Measurements from ENCODE around the gene DSG1.
"Not testable (repeated sequence)": the region's sequence is repeated elsewhere in the genome, so short reads cannot be mapped to it uniquely, and the experiment has no call there.

The DSG1 gene

GRCh38 chr18:31329787-31330438 is 12.0 kb downstream of the DSG1 start:
- Histone ChIP-seq H3K27ac (ENCODE audit: insufficient read depth, low read length, poor library complexity, severe bottlenecking) (no peak overlapping the region), H3K36me3 (ENCODE audit: control insufficient read depth, insufficient read depth, low read length) (no peaks in the 10 kb centered on the region), H3K4me3 (ENCODE audit: insufficient read depth, low read depth, low read length, poor library complexity, severe bottlenecking) (no peak overlapping the region), H3K9me3 (ENCODE audit: control insufficient read depth, low read length) (no peaks in the 10 kb centered on the region), H3K4me1 (ENCODE audit: control insufficient read depth, insufficient read depth, low read length, poor library complexity, severe bottlenecking) (no peaks in the 10 kb centered on the region), H3K27me3 (replicated peaks; ENCODE audit: control insufficient read depth, insufficient read depth, low read length, poor library complexity, severe bottlenecking) (no peaks in the 10 kb centered on the region)
- no peak for DNase-seq

DNA sequence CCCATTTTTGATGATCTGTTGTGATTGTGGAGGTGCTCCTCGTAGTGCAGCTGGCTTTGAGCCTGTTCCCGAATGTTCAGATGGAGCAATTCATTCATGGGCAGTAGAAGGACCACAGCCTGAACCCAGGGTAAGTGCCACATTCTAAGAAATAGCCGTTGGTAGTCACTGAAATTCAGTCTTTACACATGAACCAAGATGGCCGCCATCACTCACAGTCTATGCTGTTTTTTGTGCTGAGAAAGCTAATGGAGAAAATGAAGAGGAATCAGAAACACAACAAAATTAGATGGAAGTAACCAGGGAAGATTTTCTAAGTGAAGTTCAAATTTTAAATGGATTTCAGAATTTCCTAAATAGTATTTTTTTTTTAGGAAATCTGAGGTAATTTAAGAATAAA is 25.5 kb downstream of the DSG1 start:
- no peak for DNase-seq
- H3K4me1 ChIP-seq (ENCODE audit: control insufficient read depth, insufficient read depth, low read length, poor library complexity, severe bottlenecking) = no peaks in the 10 kb centered on the region
- H3K9me3 ChIP-seq (ENCODE audit: control insufficient read depth, low read length) = no peaks in the 10 kb centered on the region
- H3K4me3 ChIP-seq (ENCODE audit: insufficient read depth, low read depth, low read length, poor library complexity, severe bottlenecking) = no peak overlapping the region
- H3K27ac ChIP-seq (ENCODE audit: insufficient read depth, low read length, poor library complexity, severe bottlenecking) = no peak overlapping the region
- no peaks in the 10 kb centered on the region for H3K36me3 ChIP-seq (ENCODE audit: control insufficient read depth, insufficient read depth, low read length)
- no peaks in the 10 kb centered on the region for H3K27me3 ChIP-seq (replicated peaks; ENCODE audit: control insufficient read depth, insufficient read depth, low read length, poor library complexity, severe bottlenecking)

DNA sequence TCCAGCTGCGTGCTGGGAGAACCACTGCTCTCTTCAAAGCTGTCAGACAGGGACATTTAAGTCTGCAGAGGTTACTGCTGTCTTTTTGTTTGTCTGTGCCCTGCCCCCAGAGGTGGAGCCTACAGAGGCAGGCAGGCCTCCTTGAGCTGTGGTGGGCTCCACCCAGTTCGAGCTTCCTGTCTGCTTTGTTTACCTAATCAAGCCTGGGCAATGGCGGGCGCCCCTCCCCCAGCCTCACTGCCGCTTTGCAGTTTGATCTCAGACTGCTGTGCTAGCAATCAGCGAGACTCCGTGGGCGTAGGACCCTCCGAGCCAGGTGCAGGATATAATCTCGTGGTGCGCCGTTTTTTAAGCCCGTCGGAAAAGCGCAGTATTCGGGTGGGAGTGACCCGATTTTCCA is 35.4 kb downstream of the DSG1 start:
- not testable (repeated sequence) for H3K27me3 ChIP-seq (replicated peaks; ENCODE audit: control insufficient read depth, insufficient read depth, low read length, poor library complexity, severe bottlenecking); H3K9me3 ChIP-seq (ENCODE audit: control insufficient read depth, low read length); H3K36me3 ChIP-seq (ENCODE audit: control insufficient read depth, insufficient read depth, low read length); H3K4me3 ChIP-seq (ENCODE audit: insufficient read depth, low read depth, low read length, poor library complexity, severe bottlenecking); H3K4me1 ChIP-seq (ENCODE audit: control insufficient read depth, insufficient read depth, low read length, poor library complexity, severe bottlenecking); H3K27ac ChIP-seq (ENCODE audit: insufficient read depth, low read length, poor library complexity, severe bottlenecking); DNase-seq

GRCh38 chr18:31354990-31355389 is 37.0 kb downstream of the DSG1 start:
- Histone ChIP-seq H3K36me3 (ENCODE audit: control insufficient read depth, insufficient read depth, low read length) (no peaks in the 10 kb centered on the region), H3K4me3 (ENCODE audit: insufficient read depth, low read depth, low read length, poor library complexity, severe bottlenecking) (no peak overlapping the region), H3K4me1 (ENCODE audit: control insufficient read depth, insufficient read depth, low read length, poor library complexity, severe bottlenecking) (no peaks in the 10 kb centered on the region), H3K27me3 (replicated peaks; ENCODE audit: control insufficient read depth, insufficient read depth, low read length, poor library complexity, severe bottlenecking) (no peaks in the 10 kb centered on the region), H3K27ac (ENCODE audit: insufficient read depth, low read length, poor library complexity, severe bottlenecking) (no peak overlapping the region), H3K9me3 (ENCODE audit: control insufficient read depth, low read length) (no peaks in the 10 kb centered on the region)
- no peak for DNase-seq

DNA sequence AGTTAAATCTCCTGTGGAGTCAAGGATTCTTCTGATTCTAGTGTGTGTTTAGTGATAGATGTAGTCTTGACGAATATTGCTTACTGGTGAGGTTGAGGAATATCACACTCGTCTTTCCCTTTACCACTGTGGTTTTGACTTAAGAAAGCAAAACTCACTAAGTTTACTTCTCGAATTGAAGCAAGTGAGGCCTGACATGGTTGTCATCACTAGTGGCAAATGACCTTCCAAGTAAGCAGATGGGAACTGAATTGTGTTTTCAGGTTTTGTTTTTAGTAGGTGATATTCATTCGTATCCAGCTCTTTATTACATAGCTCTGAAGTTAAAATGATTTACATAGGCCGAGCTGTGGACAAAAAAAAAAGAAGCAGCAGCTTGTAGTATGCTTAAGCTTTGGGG is 38.1 kb downstream of the DSG1 start:
- no peaks in the 10 kb centered on the region for H3K9me3 ChIP-seq (ENCODE audit: control insufficient read depth, low read length)
- DNase-seq = no peak
- H3K27ac ChIP-seq (ENCODE audit: insufficient read depth, low read length, poor library complexity, severe bottlenecking) = no peak overlapping the region
- no peaks in the 10 kb centered on the region for H3K4me1 ChIP-seq (ENCODE audit: control insufficient read depth, insufficient read depth, low read length, poor library complexity, severe bottlenecking)
- no peaks in the 10 kb centered on the region for H3K36me3 ChIP-seq (ENCODE audit: control insufficient read depth, insufficient read depth, low read length)
- H3K4me3 ChIP-seq (ENCODE audit: insufficient read depth, low read depth, low read length, poor library complexity, severe bottlenecking) = no peak overlapping the region
- H3K27me3 ChIP-seq (replicated peaks; ENCODE audit: control insufficient read depth, insufficient read depth, low read length, poor library complexity, severe bottlenecking) = no peaks in the 10 kb centered on the region

DNA sequence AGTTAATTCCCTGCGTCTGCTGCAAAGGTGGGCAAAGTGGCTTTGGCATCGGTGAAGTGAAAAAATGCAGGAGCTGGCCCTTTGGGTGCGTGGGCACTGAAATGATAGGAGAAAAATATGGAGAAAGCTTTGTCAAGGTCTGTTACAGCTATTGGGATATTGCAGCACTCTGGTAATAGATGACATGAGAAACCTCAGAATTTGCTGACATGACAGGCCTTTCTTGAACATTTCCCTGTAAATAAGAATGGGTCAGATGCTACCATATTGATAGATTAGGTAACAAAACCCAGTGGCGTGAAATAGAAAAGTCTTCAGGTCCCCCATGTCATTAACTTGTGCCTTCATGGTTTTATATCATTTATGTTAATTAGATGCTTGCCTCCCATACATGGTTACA is 46.2 kb downstream of the DSG1 start:
- Histone ChIP-seq H3K4me1 (ENCODE audit: control insufficient read depth, insufficient read depth, low read length, poor library complexity, severe bottlenecking) (no peaks in the 10 kb centered on the region), H3K36me3 (ENCODE audit: control insufficient read depth, insufficient read depth, low read length) (no peaks in the 10 kb centered on the region), H3K27me3 (replicated peaks; ENCODE audit: control insufficient read depth, insufficient read depth, low read length, poor library complexity, severe bottlenecking) (no peaks in the 10 kb centered on the region), H3K4me3 (ENCODE audit: insufficient read depth, low read depth, low read length, poor library complexity, severe bottlenecking) (no peak overlapping the region), H3K9me3 (ENCODE audit: control insufficient read depth, low read length) (no peaks in the 10 kb centered on the region), H3K27ac (ENCODE audit: insufficient read depth, low read length, poor library complexity, severe bottlenecking) (no peak overlapping the region)
- DNase-seq = no peak

- Histone ChIP-seq H3K4me3 (ENCODE audit: insufficient read depth, low read depth, low read length, poor library complexity, severe bottlenecking) (no peak overlapping the region), H3K4me1 (ENCODE audit: control insufficient read depth, insufficient read depth, low read length, poor library complexity, severe bottlenecking) (no peaks in the 10 kb centered on the region), H3K27ac (ENCODE audit: insufficient read depth, low read length, poor library complexity, severe bottlenecking) (no peak overlapping the region), H3K27me3 (replicated peaks; ENCODE audit: control insufficient read depth, insufficient read depth, low read length, poor library complexity, severe bottlenecking) (no peaks in the 10 kb centered on the region), H3K36me3 (ENCODE audit: control insufficient read depth, insufficient read depth, low read length) (no peaks in the 10 kb centered on the region), H3K9me3 (ENCODE audit: control insufficient read depth, low read length) (no peaks in the 10 kb centered on the region)
- DNase-seq = no peak
These were observed 51.5 kb downstream of the DSG1 start for GRCh38 chr18:31369478-31369877.

GRCh38 chr18:31371989-31372388 is 54.0 kb downstream of the DSG1 start:
- Histone ChIP-seq H3K36me3 (ENCODE audit: control insufficient read depth, insufficient read depth, low read length) (no peaks in the 10 kb centered on the region), H3K27me3 (replicated peaks; ENCODE audit: control insufficient read depth, insufficient read depth, low read length, poor library complexity, severe bottlenecking) (no peaks in the 10 kb centered on the region), H3K27ac (ENCODE audit: insufficient read depth, low read length, poor library complexity, severe bottlenecking) (no peak overlapping the region), H3K9me3 (ENCODE audit: control insufficient read depth, low read length) (no peaks in the 10 kb centered on the region), H3K4me1 (ENCODE audit: control insufficient read depth, insufficient read depth, low read length, poor library complexity, severe bottlenecking) (no peaks in the 10 kb centered on the region), H3K4me3 (ENCODE audit: insufficient read depth, low read depth, low read length, poor library complexity, severe bottlenecking) (no peak overlapping the region)
- no peak for DNase-seq

DNA sequence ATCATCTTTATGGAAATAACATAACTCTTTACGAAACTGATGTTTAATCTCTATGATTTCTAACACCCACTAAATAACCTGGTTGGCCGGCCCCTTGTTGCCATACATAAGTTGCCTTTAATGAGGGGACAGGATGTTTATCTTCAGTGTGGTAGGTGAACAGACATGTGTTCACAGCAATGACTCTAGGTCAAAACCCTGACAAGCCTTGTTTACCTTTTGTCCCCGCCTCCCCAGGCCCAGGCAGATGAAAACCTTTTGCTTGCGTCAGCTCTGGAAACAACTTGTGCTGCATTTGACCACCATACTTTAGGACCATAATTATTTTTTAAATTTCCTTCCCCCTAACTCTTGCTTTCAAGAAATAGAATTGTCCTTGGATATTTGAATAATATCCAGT is 55.7 kb downstream of the DSG1 start:
- H3K36me3 ChIP-seq (ENCODE audit: control insufficient read depth, insufficient read depth, low read length) = no peaks in the 10 kb centered on the region
- no peak overlapping the region for H3K4me3 ChIP-seq (ENCODE audit: insufficient read depth, low read depth, low read length, poor library complexity, severe bottlenecking)
- DNase-seq = no peak
- no peaks in the 10 kb centered on the region for H3K27me3 ChIP-seq (replicated peaks; ENCODE audit: control insufficient read depth, insufficient read depth, low read length, poor library complexity, severe bottlenecking)
- H3K27ac ChIP-seq (ENCODE audit: insufficient read depth, low read length, poor library complexity, severe bottlenecking) = no peak overlapping the region
- no peaks in the 10 kb centered on the region for H3K9me3 ChIP-seq (ENCODE audit: control insufficient read depth, low read length)
- no peaks in the 10 kb centered on the region for H3K4me1 ChIP-seq (ENCODE audit: control insufficient read depth, insufficient read depth, low read length, poor library complexity, severe bottlenecking)

DNA sequence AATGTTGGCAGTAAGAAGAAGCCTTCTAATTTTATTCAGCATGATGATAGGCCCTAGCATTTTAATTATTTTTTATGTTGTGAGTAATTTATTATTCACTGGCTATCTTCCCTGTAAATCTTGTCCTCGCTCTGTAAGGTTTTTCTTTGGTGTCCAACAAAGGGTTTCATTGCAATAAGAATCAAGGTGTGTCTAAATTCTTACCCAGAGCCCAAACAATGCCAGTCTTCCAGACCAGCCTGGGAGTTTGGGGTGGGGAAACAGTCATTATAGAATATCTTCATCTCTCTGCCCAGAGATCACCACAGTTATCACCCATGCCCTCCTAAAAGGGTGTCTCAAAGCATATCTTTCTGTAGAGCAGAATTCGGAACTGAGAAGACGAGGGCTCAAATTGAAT is 58.5 kb downstream of the DSG1 start, which contains the start of gene DSG4:
Gene DSG4, plus strand, starts transcription at position 301 of the 400 bp plus-strand sequence. CDS start 135 bp downstream, outside the sequence.
- no peak within 1 kb of the TSS for H3K4me3 ChIP-seq (ENCODE audit: insufficient read depth, low read depth, low read length, poor library complexity, severe bottlenecking)
- DNase-seq = no peak
- H3K36me3 ChIP-seq (ENCODE audit: control insufficient read depth, insufficient read depth, low read length) = no peaks in the 10 kb centered on the region
- no peaks in the 10 kb centered on the region for H3K27me3 ChIP-seq (replicated peaks; ENCODE audit: control insufficient read depth, insufficient read depth, low read length, poor library complexity, severe bottlenecking)
- H3K4me1 ChIP-seq (ENCODE audit: control insufficient read depth, insufficient read depth, low read length, poor library complexity, severe bottlenecking) = no peaks in the 10 kb centered on the region
- H3K27ac ChIP-seq (ENCODE audit: insufficient read depth, low read length, poor library complexity, severe bottlenecking) = no peak within 1 kb of the TSS
- no peaks in the 10 kb centered on the region for H3K9me3 ChIP-seq (ENCODE audit: control insufficient read depth, low read length)

Data from effector memory CD4-positive, alpha-beta T cell (primary cell).